ENCODE results near the gene GIMAP5. TPM values are rescaled to one million over a fixed set of nuclear protein-coding genes. Genes with fewer than 3 reads are reported as not detected.

The GIMAP5 gene
- total RNA-seq, 2 donors from 2014 or later = 35.9 to 55.0 TPM

DNA sequence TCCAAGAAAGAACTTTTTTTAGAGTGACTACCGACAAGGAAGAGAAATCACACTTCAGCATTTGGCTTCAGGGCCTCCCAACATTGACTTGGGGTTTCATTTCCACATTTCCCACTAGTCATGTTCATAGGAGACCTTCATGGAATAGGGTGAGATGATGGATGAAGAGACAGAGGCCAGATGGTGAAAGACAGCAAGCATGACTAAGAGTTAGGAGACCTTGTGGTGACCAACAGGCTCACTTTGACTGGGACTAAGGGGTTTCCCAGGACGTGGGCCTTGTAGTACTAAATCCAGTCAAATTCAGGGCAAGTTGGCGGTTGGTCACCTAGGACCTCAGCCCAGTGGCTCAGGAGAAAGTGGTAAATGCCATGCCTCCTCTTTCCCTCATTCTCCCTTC lies 3.0 kb upstream of the GIMAP5 start:
- DNase-seq (ENCODE audit: low spot score) = no peak
- TF ChIP-seq, protein P1, sequence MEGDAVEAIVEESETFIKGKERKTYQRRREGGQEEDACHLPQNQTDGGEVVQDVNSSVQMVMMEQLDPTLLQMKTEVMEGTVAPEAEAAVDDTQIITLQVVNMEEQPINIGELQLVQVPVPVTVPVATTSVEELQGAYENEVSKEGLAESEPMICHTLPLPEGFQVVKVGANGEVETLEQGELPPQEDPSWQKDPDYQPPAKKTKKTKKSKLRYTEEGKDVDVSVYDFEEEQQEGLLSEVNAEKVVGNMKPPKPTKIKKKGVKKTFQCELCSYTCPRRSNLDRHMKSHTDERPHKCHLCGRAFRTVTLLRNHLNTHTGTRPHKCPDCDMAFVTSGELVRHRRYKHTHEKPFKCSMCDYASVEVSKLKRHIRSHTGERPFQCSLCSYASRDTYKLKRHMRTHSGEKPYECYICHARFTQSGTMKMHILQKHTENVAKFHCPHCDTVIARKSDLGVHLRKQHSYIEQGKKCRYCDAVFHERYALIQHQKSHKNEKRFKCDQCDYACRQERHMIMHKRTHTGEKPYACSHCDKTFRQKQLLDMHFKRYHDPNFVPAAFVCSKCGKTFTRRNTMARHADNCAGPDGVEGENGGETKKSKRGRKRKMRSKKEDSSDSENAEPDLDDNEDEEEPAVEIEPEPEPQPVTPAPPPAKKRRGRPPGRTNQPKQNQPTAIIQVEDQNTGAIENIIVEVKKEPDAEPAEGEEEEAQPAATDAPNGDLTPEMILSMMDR (IDR thresholded peaks at IDR 0.05) = no peak
- Histone ChIP-seq H3K4me1 (ENCODE audit: control insufficient read depth in 1 of 2, low read depth in 2 of 2) (no peaks in the 10 kb centered on the region), H3K36me3 (no peaks in the 10 kb centered on the region), H3K9me3 (no peaks in the 10 kb centered on the region), H3K4me3 (no peak overlapping the region), H3K27me3 (replicated peaks; ENCODE audit: insufficient read depth) (no peaks in the 10 kb centered on the region), H3K27ac (no peak overlapping the region)
- ATAC-seq (ENCODE audit: insufficient number of reproducible peaks, low FRiP score, low read depth) = no peak

DNA sequence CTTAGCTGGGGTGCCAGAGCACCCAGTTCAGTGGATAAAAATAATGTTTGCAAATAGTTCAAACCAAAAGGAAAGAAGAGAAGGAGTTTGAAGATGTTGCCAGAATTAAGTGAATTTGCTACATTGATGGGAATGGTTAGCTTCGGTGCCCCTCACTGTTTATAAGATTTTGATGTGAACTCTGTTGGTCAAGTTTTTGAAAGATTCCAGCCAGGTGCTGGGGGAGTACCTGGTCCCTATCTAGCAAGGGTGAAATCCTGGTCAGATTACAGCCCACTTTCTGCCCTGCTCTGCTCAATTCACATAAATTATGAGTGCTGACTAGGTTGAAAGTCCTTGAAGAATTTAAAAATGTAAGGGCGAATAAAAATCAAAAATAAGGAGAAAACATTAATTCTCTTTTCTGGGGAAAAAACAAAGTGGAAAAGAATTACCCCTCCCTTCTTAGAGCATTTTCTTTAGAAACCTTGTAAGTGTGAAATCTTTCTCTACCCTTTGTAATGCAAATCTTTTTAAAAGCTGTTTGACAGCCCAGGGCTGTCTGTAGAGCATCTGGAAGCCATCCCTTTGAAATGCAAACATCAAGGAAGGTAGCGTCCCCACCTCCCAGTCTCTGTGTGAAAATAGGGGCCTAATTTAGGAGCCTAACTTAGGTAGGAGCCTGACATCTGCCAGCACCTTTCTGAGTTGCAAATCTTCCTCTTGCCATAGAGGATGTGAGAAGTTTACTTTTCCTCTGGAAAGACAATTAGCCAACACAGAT lies 1.4 kb upstream of the GIMAP5 start:
- ATAC-seq (ENCODE audit: insufficient number of reproducible peaks, low FRiP score, low read depth) (no peak), DNase-seq (ENCODE audit: low spot score) (no peak)
- no peaks in the 10 kb centered on the region for H3K36me3 ChIP-seq
- H3K9me3 ChIP-seq = no peaks in the 10 kb centered on the region
- TF ChIP-seq, protein P1 (IDR thresholded peaks at IDR 0.05) = no peak
- no peak overlapping the region for H3K27ac ChIP-seq
- H3K4me3 ChIP-seq = no peak overlapping the region
- no peaks in the 10 kb centered on the region for H3K4me1 ChIP-seq (ENCODE audit: control insufficient read depth in 1 of 2, low read depth in 2 of 2)
- H3K27me3 ChIP-seq (replicated peaks; ENCODE audit: insufficient read depth) = no peaks in the 10 kb centered on the region

DNA sequence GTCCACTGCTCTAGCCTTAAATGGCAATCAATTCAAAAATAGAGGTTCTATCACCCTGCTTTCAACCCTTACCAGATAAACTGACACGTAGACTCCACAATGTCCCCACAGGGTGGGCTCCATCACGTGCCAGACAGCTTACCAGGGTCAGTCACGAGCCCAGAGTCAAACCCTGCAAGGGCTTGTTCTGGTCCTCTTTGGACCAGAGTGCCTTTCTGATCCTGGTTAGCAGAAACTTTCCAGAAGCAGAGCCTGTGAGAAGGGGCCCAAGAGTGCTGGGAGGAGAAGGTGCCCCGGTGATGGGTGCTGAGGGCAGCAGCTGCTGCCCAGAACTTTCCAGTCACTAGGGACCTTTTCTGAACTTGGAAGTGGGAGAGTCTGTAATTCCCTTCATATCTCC lies 354 bp upstream of the GIMAP5 start:
- TF ChIP-seq, protein P1 (IDR thresholded peaks at IDR 0.05) = no peak

DNA sequence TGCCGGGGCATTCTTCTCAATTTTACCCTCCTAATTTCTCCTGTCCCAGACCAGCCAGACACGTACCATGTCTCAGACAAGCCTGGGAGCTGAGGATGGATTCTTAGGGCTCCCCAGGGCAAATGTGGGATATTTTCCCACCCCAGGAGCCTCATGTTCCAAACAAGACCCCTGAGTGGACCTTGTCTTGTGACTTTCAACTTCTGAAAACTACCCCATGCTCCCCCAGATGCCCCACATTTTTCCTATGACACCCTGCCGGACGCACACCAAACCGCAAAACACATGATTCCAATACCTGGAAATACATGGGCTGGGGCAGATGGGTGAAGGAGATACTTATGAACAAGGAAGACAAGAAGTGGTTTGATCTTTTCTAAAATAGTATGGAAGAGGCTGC lies 874 bp downstream of the GIMAP5 start:
- Histone ChIP-seq H3K4me3 (peak overlapping the region; percentile 69), H3K27ac (peak overlapping the region in 1 of 2 donors; percentile 48), H3K4me1 (ENCODE audit: control insufficient read depth in 1 of 2, low read depth in 2 of 2) (no peaks in the 10 kb centered on the region), H3K9me3 (no peaks in the 10 kb centered on the region), H3K36me3 (no peaks in the 10 kb centered on the region), H3K27me3 (replicated peaks; ENCODE audit: insufficient read depth) (no peaks in the 10 kb centered on the region)
- DNase-seq (ENCODE audit: low spot score) = no peak
- ATAC-seq (ENCODE audit: insufficient number of reproducible peaks, low FRiP score, low read depth) = no peak
- TF ChIP-seq, protein P1 (IDR thresholded peaks at IDR 0.05) = no peak

More for the DNA sequence above, 354 bp upstream of the GIMAP5 start:
- Histone ChIP-seq H3K9me3 (no peaks in the 10 kb centered on the region), H3K4me3 (peak overlapping the region; percentile 69), H3K27me3 (replicated peaks; ENCODE audit: insufficient read depth) (no peaks in the 10 kb centered on the region), H3K4me1 (ENCODE audit: control insufficient read depth in 1 of 2, low read depth in 2 of 2) (no peaks in the 10 kb centered on the region), H3K36me3 (no peaks in the 10 kb centered on the region), H3K27ac (no peak overlapping the region)
- ATAC-seq (ENCODE audit: insufficient number of reproducible peaks, low FRiP score, low read depth) = no peak
- DNase-seq (ENCODE audit: low spot score) = no peak

DNA sequence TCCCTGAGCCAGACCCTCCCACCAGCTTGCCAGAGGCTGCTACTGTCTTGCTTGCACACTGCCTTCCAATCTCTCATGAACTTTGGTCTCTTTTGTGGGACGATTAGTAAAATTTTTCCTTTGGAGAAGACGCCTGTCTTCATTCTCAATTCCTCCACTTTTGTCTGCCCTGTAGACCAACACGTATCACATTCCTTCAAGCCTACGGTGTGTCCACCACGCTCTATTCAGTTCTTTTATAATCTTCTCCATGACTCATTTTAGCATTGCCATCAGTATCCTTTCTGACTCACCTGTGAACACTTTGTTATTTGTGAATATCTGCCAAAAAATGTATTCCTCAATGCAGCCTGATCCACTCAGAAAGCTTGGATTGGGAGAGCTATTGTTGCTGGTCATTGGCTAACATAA lies 1.4 kb downstream of the GIMAP5 start:
- TF ChIP-seq, protein P1 (IDR thresholded peaks at IDR 0.05) = no peak
- ATAC-seq (ENCODE audit: insufficient number of reproducible peaks, low FRiP score, low read depth) (no peak), DNase-seq (ENCODE audit: low spot score) (no peak)
- Histone ChIP-seq H3K9me3 (no peaks in the 10 kb centered on the region), H3K4me3 (peak overlapping the region; percentile 69), H3K4me1 (ENCODE audit: control insufficient read depth in 1 of 2, low read depth in 2 of 2) (no peaks in the 10 kb centered on the region), H3K36me3 (no peaks in the 10 kb centered on the region), H3K27ac (no peak overlapping the region), H3K27me3 (replicated peaks; ENCODE audit: insufficient read depth) (no peaks in the 10 kb centered on the region)
